Activated CD4-positive, alpha-beta T cell treated with anti-CD3 and anti-CD28 coated beads for 4 hours (primary cell): Measurements from ENCODE around the gene SAC3D1.
A peak's percentile ranks its signal among the peaks of the same experiment; 100 is the strongest.
"Not testable (repeated sequence)": the region's sequence is repeated elsewhere in the genome, so short reads cannot be mapped to it uniquely, and the experiment has no call there.

ENCODE experiments used
- DNase-seq, 2 donors: peaks; one replicate each; pipeline ENCODE4 v3.0.0-alpha.2; 2020

The SAC3D1 gene

GRCh38 chr11:65040847-65041622 is at the start of gene SAC3D1:
Gene SAC3D1, plus strand, starts transcription at chr11:65041210. Its CDS starts 83 bp downstream, at chr11:65041293.
- DNase-seq = peak; percentile 80 to 86

- no peak for DNase-seq
These were observed 46.7 kb upstream of the SAC3D1 start for GRCh38 chr11:64994318-64994717.

GRCh38 chr11:64996327-64996709 is 44.7 kb upstream of the SAC3D1 start:
- no peak for DNase-seq

GRCh38 chr11:64996710-64997380 is 44.2 kb upstream of the SAC3D1 start, which contains the start of gene BATF2:
Gene BATF2, minus strand, starts transcription at chr11:64996971. Its CDS starts 57 bp downstream, at chr11:64996914.
- no peak for DNase-seq

- no peak for DNase-seq
These were observed 42.9 kb upstream of the SAC3D1 start for GRCh38 chr11:64998141-64998540.

GRCh38 chr11:64998690-64999431 is 42.1 kb upstream of the SAC3D1 start:
- DNase-seq = peak in 1 of 2 donors; percentile 7

- DNase-seq = no peak
These were observed 41.5 kb upstream of the SAC3D1 start for GRCh38 chr11:64999478-64999877.

- DNase-seq = no peak
These were observed 38.3 kb upstream of the SAC3D1 start for GRCh38 chr11:65002706-65003105.

- no peak for DNase-seq
These were observed 37.7 kb upstream of the SAC3D1 start for GRCh38 chr11:65003282-65003681.

- not testable (repeated sequence) for DNase-seq
These were observed 37.0 kb upstream of the SAC3D1 start for GRCh38 chr11:65003968-65004367.

GRCh38 chr11:65008016-65008415 is 33.0 kb upstream of the SAC3D1 start:
- no peak for DNase-seq

GRCh38 chr11:65008873-65009272 is 32.1 kb upstream of the SAC3D1 start:
- DNase-seq = no peak

- DNase-seq = peak; percentile 90
These were observed 27.7 kb upstream of the SAC3D1 start for GRCh38 chr11:65013130-65013887.

- DNase-seq = peak; percentile 78 to 87
These were observed 26.9 kb upstream of the SAC3D1 start, which contains the start of gene ARL2 for GRCh38 chr11:65013888-65014725. Gene ARL2, plus strand, starts transcription at chr11:65014160. Its CDS starts 48 bp downstream, at chr11:65014208.

- DNase-seq = no peak
These were observed 26.2 kb upstream of the SAC3D1 start for GRCh38 chr11:65014726-65015227.

GRCh38 chr11:65016705-65017104 is 24.3 kb upstream of the SAC3D1 start:
- DNase-seq = no peak

GRCh38 chr11:65017937-65018336 is 23.1 kb upstream of the SAC3D1 start:
- no peak for DNase-seq

- no peak for DNase-seq
These were observed 21.2 kb upstream of the SAC3D1 start for GRCh38 chr11:65019824-65020223.

- no peak for DNase-seq
These were observed 20.0 kb upstream of the SAC3D1 start for GRCh38 chr11:65021003-65021402.

- DNase-seq = no peak
These were observed 19.5 kb upstream of the SAC3D1 start for GRCh38 chr11:65021509-65021908.

- DNase-seq = not testable (repeated sequence)
These were observed 17.5 kb upstream of the SAC3D1 start for GRCh38 chr11:65023502-65023901.
